GM08714 (cell line): ENCODE results near the gene CTDSPL.

Experiments used
- H3K4me3 ChIP-seq: fragments of 200-500 bp; sonication (Bioruptor generic); 2 replicates; pipeline ENCODE4 v1.5.1; 2014; ENCODE audit warnings: mild to moderate bottlenecking, low read length, inconsistent platforms
- ZNF274 ChIP-seq: IDR thresholded peaks from 2 replicates; pipeline ENCODE4 v1.6.1; 2012; ENCODE audit warnings: mild to moderate bottlenecking, low read depth, low read length

CTDSPL gene

GRCh38 chr3:37892927-37893600 is 31.4 kb downstream of the CTDSPL start:
- no peak overlapping the region for H3K4me3 ChIP-seq
- TF ChIP-seq ZNF274 = no peak

- H3K4me3 ChIP-seq = no peak overlapping the region
- no peak for TF ChIP-seq ZNF274
Measured at GRCh38 chr3:37896827-37897226, 35.1 kb downstream of the CTDSPL start.

- no peak overlapping the region for H3K4me3 ChIP-seq
- TF ChIP-seq ZNF274 = no peak
Measured at GRCh38 chr3:37897763-37898162, 36.1 kb downstream of the CTDSPL start.

- no peak for TF ChIP-seq ZNF274
- H3K4me3 ChIP-seq = no peak overlapping the region
Measured at GRCh38 chr3:37898424-37898823, 36.7 kb downstream of the CTDSPL start.

GRCh38 chr3:37899101-37899707 is 37.5 kb downstream of the CTDSPL start:
- H3K4me3 ChIP-seq = no peak overlapping the region
- no peak for TF ChIP-seq ZNF274

GRCh38 chr3:37899711-37900306 is 38.1 kb downstream of the CTDSPL start:
- TF ChIP-seq ZNF274 = no peak
- no peak overlapping the region for H3K4me3 ChIP-seq

- no peak for TF ChIP-seq ZNF274
- no peak overlapping the region for H3K4me3 ChIP-seq
Measured at GRCh38 chr3:37901721-37902120, 40.0 kb downstream of the CTDSPL start.

- no peak overlapping the region for H3K4me3 ChIP-seq
- TF ChIP-seq ZNF274 = no peak
Measured at GRCh38 chr3:37902674-37903073, 41.0 kb downstream of the CTDSPL start.

- no peak overlapping the region for H3K4me3 ChIP-seq
- TF ChIP-seq ZNF274 = no peak
Measured at GRCh38 chr3:37903320-37903719, 41.6 kb downstream of the CTDSPL start.

- TF ChIP-seq ZNF274 = no peak
- H3K4me3 ChIP-seq = no peak overlapping the region
Measured at GRCh38 chr3:37903734-37904133, 42.1 kb downstream of the CTDSPL start.

GRCh38 chr3:37904601-37905000 is 42.9 kb downstream of the CTDSPL start:
- TF ChIP-seq ZNF274 = no peak
- no peak overlapping the region for H3K4me3 ChIP-seq

GRCh38 chr3:37905346-37905745 is 43.7 kb downstream of the CTDSPL start:
- no peak for TF ChIP-seq ZNF274

GRCh38 chr3:37905987-37906674 is 44.5 kb downstream of the CTDSPL start:
- H3K4me3 ChIP-seq = no peak overlapping the region
- no peak for TF ChIP-seq ZNF274

More at GRCh38 chr3:37905346-37905745, 43.7 kb downstream of the CTDSPL start:
- H3K4me3 ChIP-seq = no peak overlapping the region

- no peak for TF ChIP-seq ZNF274
- no peak overlapping the region for H3K4me3 ChIP-seq
Measured at GRCh38 chr3:37906734-37907282, 45.1 kb downstream of the CTDSPL start.
